ENCODE measurements around the gene MAPK13.
"Not testable (repeated sequence)": the region's sequence is repeated elsewhere in the genome, so short reads cannot be mapped to it uniquely, and the experiment has no call there.

The MAPK13 gene

GRCh38 chr6:36129941-36130666 is at the start of gene MAPK13:
Gene MAPK13 (plus strand): TSS chr6:36130513. CDS start chr6:36130583, 70 bp downstream.
- peak; percentile 77 for DNase-seq

- DNase-seq: no peak
Observed at GRCh38 chr6:36082318-36082717, 48.0 kb upstream of the MAPK13 start.

- no peak for DNase-seq
Observed at GRCh38 chr6:36083446-36083845, 46.9 kb upstream of the MAPK13 start.

GRCh38 chr6:36088204-36088603 is 42.1 kb upstream of the MAPK13 start:
- DNase-seq: not testable (repeated sequence)

- DNase-seq: no peak
Observed at GRCh38 chr6:36089048-36089447, 41.3 kb upstream of the MAPK13 start.

GRCh38 chr6:36094238-36094637 is 36.1 kb upstream of the MAPK13 start:
- no peak for DNase-seq

GRCh38 chr6:36094753-36095496 is 35.4 kb upstream of the MAPK13 start:
- peak; percentile 26 for DNase-seq

- DNase-seq: no peak
Observed at GRCh38 chr6:36095497-36096391, 34.6 kb upstream of the MAPK13 start.

GRCh38 chr6:36098253-36098919 is 31.9 kb upstream of the MAPK13 start:
- no peak for DNase-seq

- no peak for DNase-seq
Observed at GRCh38 chr6:36098920-36099647, 31.2 kb upstream of the MAPK13 start.

- no peak for DNase-seq
Observed at GRCh38 chr6:36099869-36100483, 30.3 kb upstream of the MAPK13 start.

GRCh38 chr6:36101691-36102090 is 28.6 kb upstream of the MAPK13 start:
- DNase-seq: no peak

GRCh38 chr6:36102853-36103252 is 27.5 kb upstream of the MAPK13 start:
- DNase-seq: no peak

GRCh38 chr6:36104836-36105235 is 25.5 kb upstream of the MAPK13 start:
- no peak for DNase-seq

- DNase-seq: no peak
Observed at GRCh38 chr6:36109092-36109491, 21.2 kb upstream of the MAPK13 start.

- no peak for DNase-seq
Observed at GRCh38 chr6:36110050-36110449, 20.3 kb upstream of the MAPK13 start.

GRCh38 chr6:36110863-36111262 is 19.4 kb upstream of the MAPK13 start:
- no peak for DNase-seq

GRCh38 chr6:36111526-36111925 is 18.8 kb upstream of the MAPK13 start:
- DNase-seq: no peak

- no peak for DNase-seq
Observed at GRCh38 chr6:36113049-36113448, 17.3 kb upstream of the MAPK13 start.

- no peak for DNase-seq
Observed at GRCh38 chr6:36113703-36114102, 16.6 kb upstream of the MAPK13 start.

- no peak for DNase-seq
Observed at GRCh38 chr6:36114798-36115408, 15.4 kb upstream of the MAPK13 start.
